Body of pancreas (tissue), 4 donors: ENCODE data around the gene KRT82. TPM values are rescaled to one million over a fixed set of nuclear protein-coding genes. Genes with fewer than 3 reads are reported as not detected.

Experiments
- ATAC-seq: fragments of 150-250 bp; one replicate; pipeline ENCODE4 v1.9.1; 2016
- DNase-seq, 4 donors: peaks; one replicate each; pipeline ENCODE4 v3.0.0-alpha.2; 2019
- H3K27ac ChIP-seq, 4 donors: fragments of 200-600 bp; sonication (generic); 1 replicate in 3 of 4; 2 replicates in 1 of 4; pipeline versions ENCODE4 v1.5.1 to v1.6.1; 2016 to 2019; ENCODE audit warnings: mild to moderate bottlenecking in 1 of 4, mixed read lengths in 1 of 4, moderate library complexity in 1 of 4
- H3K27me3 ChIP-seq, 2 donors: fragments of 200-600 bp; sonication (generic); one replicate each; pipeline ENCODE4 v1.6.0; 2016; ENCODE audit warnings: mild to moderate bottlenecking in 1 of 2
- H3K36me3 ChIP-seq, 2 donors: fragments of 200-600 bp; sonication (generic); replicated peaks in 1 of 2; 2 replicates each; pipeline ENCODE4 v1.5.1; 2016; ENCODE audit warnings: low read depth in 2 of 2; ENCODE audit not compliant: insufficient read depth in 1 of 2
- H3K4me1 ChIP-seq: fragments of 200-600 bp; sonication (generic); one replicate; pipeline ENCODE4 v1.6.0; 2016
- H3K4me3 ChIP-seq, 2 donors: fragments of 200-600 bp; sonication (generic); 1 replicate in 1 of 2; 2 replicates in 1 of 2; pipeline ENCODE4 v1.5.1; 2016 to 2019
- H3K9me3 ChIP-seq, 3 donors: fragments of 200-600 bp; sonication (generic); 1 replicate in 2 of 3; 2 replicates in 1 of 3; pipeline ENCODE4 v1.5.1; 2016
- POLR2A ChIP-seq, 3 donors: fragments of 450-650 bp; IDR thresholded peaks; one replicate each; pipeline ENCODE4 v1.6.1; 2016; ENCODE audit warnings: antibody characterized with exemption in 3 of 3, mild to moderate bottlenecking in 2 of 3
- WGBS, 2 donors: methylation state at CpG; one replicate each; pipeline ENCODE4 v1.1.5; 2017; 5-methylcytosine and 5-hydroxymethylcytosine counted together
- intact Hi-C: fragments of 100-400 bp; cut with DNase I; formaldehyde crosslinking; loops from one replicate; pipeline ENCODE4 v1.15.1; 2023
- total RNA-seq, 2 donors: library from RNA; depleted of rRNA; stranded (reverse); fragments of >200 nt; gene quantifications; one replicate each; pipeline ENCODE4 v1.1.0, GENCODE V29; 2016
- TF ChIP-seq, protein P1 (sequence below), 7 experiments: fragments of 450-650 bp in 4 of 7; fragments of 200-600 bp in 3 of 7; sonication (generic) in 3 of 7; IDR thresholded peaks; one replicate each; pipeline ENCODE4 v1.5.1; 2016 to 2019; ENCODE audit warnings: antibody characterized with exemption in 7 of 7

Gene KRT82
- total RNA-seq, 2 donors from 2014 or later, result not detected

DNA sequence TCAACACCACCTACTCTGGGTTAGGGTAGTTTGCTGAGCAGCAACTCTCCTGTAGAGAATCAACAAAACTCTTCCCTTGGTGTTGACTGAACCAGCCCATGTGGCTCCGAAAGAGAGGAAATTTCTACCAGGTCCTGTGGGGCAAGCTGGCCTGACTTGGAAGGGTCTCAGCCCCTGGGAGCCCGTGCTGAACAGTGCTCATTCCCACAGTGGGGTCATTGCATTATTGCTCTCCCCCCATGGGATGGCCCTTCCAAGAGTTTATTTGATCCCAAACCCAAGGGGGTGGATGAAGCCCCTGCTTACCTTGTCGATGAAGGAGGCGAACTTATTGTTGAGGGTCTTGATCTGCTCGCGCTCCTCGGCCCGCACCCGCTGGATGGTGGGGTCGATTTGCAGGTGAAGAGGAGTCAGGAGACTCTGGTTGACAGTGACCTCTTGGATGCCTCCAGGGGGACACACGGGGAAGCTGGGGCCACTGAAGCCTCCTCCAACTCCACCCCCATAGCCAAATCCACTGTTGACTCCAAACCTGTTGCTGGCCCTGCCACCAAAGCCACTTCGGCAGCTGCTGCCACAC lies 27.5 kb upstream of the KRT82 start:
- DNase-seq, result no peak
- Histone ChIP-seq H3K4me1 (peaks cover 9% of the 10 kb centered on the region), H3K4me3 (no peak overlapping the region), H3K27me3 (no peaks in the 10 kb centered on the region), H3K9me3 (no peaks in the 10 kb centered on the region), H3K36me3 (no peaks in the 10 kb centered on the region), H3K27ac (no peak overlapping the region)
- ATAC-seq, result no peak
- intact Hi-C loops, result no loop called here
- 73 to 87% methylated on average over 11 to 12 of the region's 12 CpGs for WGBS, 2 donors
- TF ChIP-seq, protein P1, sequence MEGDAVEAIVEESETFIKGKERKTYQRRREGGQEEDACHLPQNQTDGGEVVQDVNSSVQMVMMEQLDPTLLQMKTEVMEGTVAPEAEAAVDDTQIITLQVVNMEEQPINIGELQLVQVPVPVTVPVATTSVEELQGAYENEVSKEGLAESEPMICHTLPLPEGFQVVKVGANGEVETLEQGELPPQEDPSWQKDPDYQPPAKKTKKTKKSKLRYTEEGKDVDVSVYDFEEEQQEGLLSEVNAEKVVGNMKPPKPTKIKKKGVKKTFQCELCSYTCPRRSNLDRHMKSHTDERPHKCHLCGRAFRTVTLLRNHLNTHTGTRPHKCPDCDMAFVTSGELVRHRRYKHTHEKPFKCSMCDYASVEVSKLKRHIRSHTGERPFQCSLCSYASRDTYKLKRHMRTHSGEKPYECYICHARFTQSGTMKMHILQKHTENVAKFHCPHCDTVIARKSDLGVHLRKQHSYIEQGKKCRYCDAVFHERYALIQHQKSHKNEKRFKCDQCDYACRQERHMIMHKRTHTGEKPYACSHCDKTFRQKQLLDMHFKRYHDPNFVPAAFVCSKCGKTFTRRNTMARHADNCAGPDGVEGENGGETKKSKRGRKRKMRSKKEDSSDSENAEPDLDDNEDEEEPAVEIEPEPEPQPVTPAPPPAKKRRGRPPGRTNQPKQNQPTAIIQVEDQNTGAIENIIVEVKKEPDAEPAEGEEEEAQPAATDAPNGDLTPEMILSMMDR (IDR thresholded peaks at IDR 0.05), result no peak
- no peak for TF ChIP-seq POLR2A (IDR thresholded peaks at IDR 0.05)

DNA sequence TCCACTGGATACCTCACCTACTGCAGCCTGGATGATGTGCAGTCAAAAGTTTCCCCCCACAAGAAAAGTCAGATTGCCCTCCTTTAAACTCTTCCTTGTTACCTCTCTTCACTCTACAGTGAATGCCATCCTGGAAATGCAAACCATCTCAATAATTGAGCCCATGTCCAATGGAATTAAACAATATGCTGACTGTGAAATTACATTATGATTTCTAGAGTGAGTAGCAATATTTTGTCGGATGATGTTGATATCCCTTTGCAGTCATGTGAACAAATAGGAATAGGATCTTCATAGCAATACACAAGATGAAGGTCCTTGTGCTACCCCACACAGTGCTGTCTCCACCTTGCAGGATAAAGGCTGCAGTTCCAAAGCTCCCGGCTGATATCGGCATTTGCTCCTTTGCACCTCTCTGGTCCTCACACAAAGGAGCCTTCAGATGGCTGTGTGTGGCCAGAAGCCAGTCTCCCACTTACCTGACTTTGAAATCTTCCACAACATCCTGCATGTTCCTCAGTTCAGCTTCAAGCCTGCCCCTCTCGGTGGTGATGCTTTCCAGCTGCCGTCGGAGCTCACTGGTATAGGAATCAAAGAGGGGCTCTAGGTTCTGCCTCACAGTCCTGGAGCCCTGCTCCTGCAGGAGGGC lies 26.5 kb upstream of the KRT82 start:
- no peak overlapping the region for H3K4me3 ChIP-seq
- no peaks in the 10 kb centered on the region for H3K9me3 ChIP-seq
- H3K27me3 ChIP-seq, result no peaks in the 10 kb centered on the region
- no peak overlapping the region for H3K27ac ChIP-seq
- H3K36me3 ChIP-seq, result no peaks in the 10 kb centered on the region
- WGBS, 2 donors, result 65 to 79% methylated on average over 6 of the region's 6 CpGs
- H3K4me1 ChIP-seq, result peaks cover 9% of the 10 kb centered on the region
- ATAC-seq, result no peak
- DNase-seq, result no peak
- TF ChIP-seq, protein P1 (IDR thresholded peaks at IDR 0.05), result no peak
- no peak for TF ChIP-seq POLR2A (IDR thresholded peaks at IDR 0.05)
- intact Hi-C loops, result no loop called here

DNA sequence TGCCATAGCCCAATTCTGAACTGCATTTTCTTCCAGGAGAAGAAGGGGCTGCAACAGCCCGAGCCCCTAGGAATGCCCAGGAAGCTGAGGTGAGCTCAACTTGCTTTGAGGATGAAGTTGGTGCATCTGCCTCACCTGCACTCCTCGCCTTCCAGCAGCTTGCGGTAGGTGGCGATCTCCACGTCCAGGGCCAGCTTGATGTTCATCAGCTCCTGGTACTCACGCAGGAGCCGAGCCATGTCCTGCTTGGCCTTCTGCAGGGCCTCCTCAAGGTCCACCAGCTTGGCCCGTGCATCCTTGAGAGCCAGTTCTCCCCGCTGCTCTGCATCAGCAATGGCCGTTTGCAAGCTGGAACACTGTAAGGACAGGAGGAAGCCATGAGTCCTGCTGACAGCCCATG lies 22.0 kb upstream of the KRT82 start:
- no peak overlapping the region for H3K4me3 ChIP-seq
- H3K36me3 ChIP-seq, result no peaks in the 10 kb centered on the region
- DNase-seq (no peak), ATAC-seq (no peak)
- no peaks in the 10 kb centered on the region for H3K27me3 ChIP-seq
- 80 to 84% methylated on average over 7 to 10 of the region's 10 CpGs for WGBS, 2 donors
- no peaks in the 10 kb centered on the region for H3K9me3 ChIP-seq
- H3K4me1 ChIP-seq, result no peaks in the 10 kb centered on the region
- TF ChIP-seq, protein P1 (IDR thresholded peaks at IDR 0.05), result no peak
- no peak for TF ChIP-seq POLR2A (IDR thresholded peaks at IDR 0.05)
- intact Hi-C loops, result no loop called here
- no peak overlapping the region for H3K27ac ChIP-seq

DNA sequence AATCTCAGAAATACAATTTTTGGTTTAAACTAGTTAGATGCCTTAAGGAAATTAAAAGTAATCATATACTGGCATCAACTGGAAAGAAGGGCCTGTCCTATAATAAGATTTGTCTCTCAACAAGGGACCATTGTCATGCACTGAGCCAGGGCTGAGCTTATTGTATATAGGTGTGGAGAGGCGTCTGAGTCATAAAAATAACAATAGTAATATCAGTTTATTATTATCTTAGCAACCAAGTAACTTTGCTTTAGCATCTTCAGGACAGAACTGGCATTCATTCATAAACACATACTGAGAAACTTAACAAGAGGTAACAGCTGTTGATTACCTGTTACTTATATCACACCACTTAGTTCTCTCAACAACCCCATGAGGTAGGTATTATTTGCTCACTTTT lies 20.9 kb upstream of the KRT82 start:
- H3K27ac ChIP-seq, result no peak overlapping the region
- no peaks in the 10 kb centered on the region for H3K4me1 ChIP-seq
- 83 to 85% methylated on average over 1 of the region's 1 CpG for WGBS, 2 donors
- no peak for ATAC-seq
- H3K36me3 ChIP-seq, result no peaks in the 10 kb centered on the region
- no peak for DNase-seq
- no peak overlapping the region for H3K4me3 ChIP-seq
- H3K9me3 ChIP-seq, result no peaks in the 10 kb centered on the region
- no peaks in the 10 kb centered on the region for H3K27me3 ChIP-seq
- intact Hi-C loops, result no loop called here
- TF ChIP-seq, protein P1 (IDR thresholded peaks at IDR 0.05), result no peak
- no peak for TF ChIP-seq POLR2A (IDR thresholded peaks at IDR 0.05)

DNA sequence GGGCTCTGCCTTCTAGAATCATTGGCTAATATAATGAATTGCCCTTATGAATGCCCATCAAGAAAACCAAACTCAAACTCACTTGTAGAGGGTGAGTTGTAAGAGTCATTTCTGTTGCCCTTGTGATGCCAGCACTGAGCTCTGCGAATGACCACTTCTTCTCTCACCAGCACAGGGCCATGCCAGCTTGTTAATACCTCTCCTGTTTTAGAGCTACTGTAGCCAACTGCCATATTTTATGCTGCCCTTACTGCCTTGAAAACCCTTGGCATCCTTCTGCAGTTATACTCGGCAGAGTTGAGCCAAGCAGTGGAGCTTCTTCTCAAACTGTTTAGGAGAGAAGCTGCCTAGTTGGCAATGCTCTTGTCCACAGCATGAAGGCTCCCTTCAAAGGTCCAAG lies 19.9 kb upstream of the KRT82 start:
- no peak overlapping the region for H3K27ac ChIP-seq
- intact Hi-C loops, result no loop called here
- no peaks in the 10 kb centered on the region for H3K9me3 ChIP-seq
- H3K27me3 ChIP-seq, result no peaks in the 10 kb centered on the region
- no peak for DNase-seq
- no peak for ATAC-seq
- 86% methylated on average over 2 of the region's 2 CpGs for WGBS, 2 donors
- H3K36me3 ChIP-seq, result no peaks in the 10 kb centered on the region
- TF ChIP-seq POLR2A (IDR thresholded peaks at IDR 0.05), result no peak
- TF ChIP-seq, protein P1 (IDR thresholded peaks at IDR 0.05), result no peak
- H3K4me1 ChIP-seq, result no peaks in the 10 kb centered on the region
- no peak overlapping the region for H3K4me3 ChIP-seq
